Esophagus muscularis mucosa (tissue), 4 donors: ENCODE data around the gene TATDN2.

Source experiments
- CTCF ChIP-seq, 3 experiments: fragments of 200-600 bp in 2 of 3; fragments of 450-650 bp in 1 of 3; sonication (generic) in 2 of 3; IDR thresholded peaks; one replicate each; pipeline ENCODE4 v1.5.1; 2017 to 2019; ENCODE audit warnings: antibody characterized with exemption in 3 of 3, mild to moderate bottlenecking in 2 of 3, moderate library complexity in 1 of 3
- EP300 ChIP-seq: sonication (generic); formaldehyde crosslinking; IDR thresholded peaks from one replicate; pipeline ENCODE4 v1.6.1; 2017; ENCODE audit warnings: antibody characterized with exemption
- POLR2A ChIP-seq: fragments of 450-650 bp; IDR thresholded peaks from one replicate; pipeline ENCODE4 v1.6.1; 2017; ENCODE audit warnings: antibody characterized with exemption, moderate library complexity, mild to moderate bottlenecking, low read depth

DNA sequence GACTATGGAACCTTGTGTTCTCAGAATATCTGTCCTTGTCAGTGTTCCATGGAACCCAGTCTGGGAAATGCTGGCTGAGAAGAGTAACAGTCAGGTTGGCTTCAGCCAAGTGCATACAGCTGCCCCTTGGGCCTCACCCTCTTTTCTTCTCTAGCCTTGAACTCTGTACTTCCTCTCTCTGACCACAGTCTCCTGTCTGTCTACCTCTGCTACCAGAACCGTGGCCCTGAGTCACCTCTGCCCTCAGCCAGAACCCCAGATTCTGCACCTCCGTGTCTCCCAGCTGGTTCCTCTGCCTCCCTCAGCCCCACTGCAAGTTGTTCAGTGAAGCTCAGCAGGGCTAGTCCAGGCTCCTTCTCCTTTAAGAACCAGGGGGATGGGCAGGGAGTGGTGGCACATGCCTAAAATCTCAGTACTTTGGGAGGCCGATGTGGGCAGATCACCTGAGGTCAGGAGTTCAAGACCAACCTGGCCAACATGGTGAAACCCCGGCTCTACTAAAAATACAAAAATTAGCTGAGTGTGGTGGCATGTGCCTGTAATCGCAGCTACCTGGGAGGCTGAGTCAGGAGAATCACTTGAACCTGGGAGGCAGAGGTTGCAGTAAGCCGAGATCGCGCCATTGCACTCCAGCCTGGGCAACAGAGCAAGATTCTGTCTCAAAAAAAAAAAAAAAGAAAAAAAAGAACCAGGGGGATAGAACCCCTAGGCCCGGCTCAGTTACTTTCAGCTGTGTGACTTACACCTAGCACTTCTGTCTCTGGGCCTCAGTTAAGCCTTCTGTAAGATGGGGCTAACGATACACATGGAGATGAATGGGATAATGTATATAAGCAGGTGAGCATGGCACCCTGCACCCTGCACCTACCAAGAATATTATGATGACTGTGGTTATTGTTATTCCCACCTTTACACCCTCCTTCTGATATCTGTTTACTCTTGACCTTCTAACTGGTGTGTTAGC is 24.3 kb upstream of the TATDN2 start:
- TF ChIP-seq CTCF (IDR thresholded peaks at IDR 0.05): no peak
- no peak for TF ChIP-seq POLR2A
- no peak for TF ChIP-seq EP300
